ENCODE results near the gene SATB2. TPM values are rescaled to one million over a fixed set of nuclear protein-coding genes. Genes with fewer than 3 reads are reported as not detected.
A peak's percentile ranks its signal among the peaks of the same experiment; 100 is the strongest.

The SATB2 gene
- total and polyA plus RNA-seq, 2 donors from 2014 or later: 1.3 to 17.5 TPM

- peaks cover 0 to 8% (median 0%) of the 10 kb centered on the region in 3 donors for H3K4me1 ChIP-seq (ENCODE audit: control insufficient read depth in 2 of 3, insufficient read depth in 2 of 3, low read depth in 1 of 3, low read length in 3 of 3)
- no peak overlapping the region for H3K9ac ChIP-seq (ENCODE audit: low read length in 3 of 3)
Observed at GRCh38 chr2:199470672-199471442, 13.1 kb upstream of the SATB2 start.

GRCh38 chr2:199470361-199470671 lies 12.6 kb upstream of the SATB2 start:
- H3K4me3 ChIP-seq (ENCODE audit: low read length in 3 of 3): no peak overlapping the region
- H3K9ac ChIP-seq (ENCODE audit: low read length in 3 of 3): no peak overlapping the region
- no peaks in the 10 kb centered on the region for H3K9me3 ChIP-seq (ENCODE audit: control insufficient read depth in 2 of 3, insufficient read depth in 1 of 3, low read length in 3 of 3)
- peaks cover 0 to 8% (median 0%) of the 10 kb centered on the region in 3 donors for H3K4me1 ChIP-seq (ENCODE audit: control insufficient read depth in 2 of 3, insufficient read depth in 2 of 3, low read depth in 1 of 3, low read length in 3 of 3)
- no peak overlapping the region for H3K27ac ChIP-seq (ENCODE audit: low read depth in 2 of 2, low read length in 2 of 2)
- intact Hi-C loops (cut with DNase I): no loop called here
- no peak for TF ChIP-seq CTCF (IDR thresholded peaks at IDR 0.05; ENCODE audit: borderline replicate concordance, extremely low read depth, insufficient read depth)
- DNase-seq (no peak), FAIRE-seq (no peak)
- H3K36me3 ChIP-seq (ENCODE audit: control insufficient read depth in 2 of 3, insufficient read depth in 3 of 3, low read length in 3 of 3): no peaks in the 10 kb centered on the region
- peaks cover 71% of the 10 kb centered on the region for H3K27me3 ChIP-seq (ENCODE audit: control insufficient read depth, insufficient read depth, low read length)

More at GRCh38 chr2:199470672-199471442, 13.1 kb upstream of the SATB2 start:
- H3K36me3 ChIP-seq (ENCODE audit: control insufficient read depth in 2 of 3, insufficient read depth in 3 of 3, low read length in 3 of 3): no peaks in the 10 kb centered on the region
- no peak for TF ChIP-seq CTCF (IDR thresholded peaks at IDR 0.05; ENCODE audit: borderline replicate concordance, extremely low read depth, insufficient read depth)
- peaks cover 66% of the 10 kb centered on the region for H3K27me3 ChIP-seq (ENCODE audit: control insufficient read depth, insufficient read depth, low read length)
- DNase-seq (peak in 2 of 5 donors; percentile 14 to 48), FAIRE-seq (no peak)
- no peak overlapping the region for H3K4me3 ChIP-seq (ENCODE audit: low read length in 3 of 3)
- intact Hi-C loops (cut with DNase I): no loop called here
- H3K9me3 ChIP-seq (ENCODE audit: control insufficient read depth in 2 of 3, insufficient read depth in 1 of 3, low read length in 3 of 3): no peaks in the 10 kb centered on the region
- H3K27ac ChIP-seq (ENCODE audit: low read depth in 2 of 2, low read length in 2 of 2): no peak overlapping the region

- Histone ChIP-seq H3K9ac (ENCODE audit: low read length in 3 of 3) (no peak overlapping the region), H3K27ac (ENCODE audit: low read depth in 2 of 2, low read length in 2 of 2) (no peak overlapping the region), H3K36me3 (ENCODE audit: control insufficient read depth in 2 of 3, insufficient read depth in 3 of 3, low read length in 3 of 3) (no peaks in the 10 kb centered on the region), H3K4me3 (ENCODE audit: low read length in 3 of 3) (no peak overlapping the region), H3K9me3 (ENCODE audit: control insufficient read depth in 2 of 3, insufficient read depth in 1 of 3, low read length in 3 of 3) (no peaks in the 10 kb centered on the region), H3K4me1 (ENCODE audit: control insufficient read depth in 2 of 3, insufficient read depth in 2 of 3, low read depth in 1 of 3, low read length in 3 of 3) (peaks cover 0 to 8% (median 0%) of the 10 kb centered on the region in 3 donors), H3K27me3 (ENCODE audit: control insufficient read depth, insufficient read depth, low read length) (peaks cover 76% of the 10 kb centered on the region)
- intact Hi-C loops (cut with DNase I): no loop called here
- TF ChIP-seq CTCF (IDR thresholded peaks at IDR 0.05; ENCODE audit: borderline replicate concordance, extremely low read depth, insufficient read depth): no peak
- peak in 2 of 5 donors; percentile 12 to 54 for DNase-seq
- FAIRE-seq: no peak
Observed at GRCh38 chr2:199469514-199470360, 12.0 kb upstream of the SATB2 start.

Measured in kidney (tissue), 14 donors.